Raji (cell line): Measurements from ENCODE around the gene CCDC183.

Experiments used
- POLR2A ChIP-seq: IDR thresholded peaks from 2 replicates; pipeline ENCODE4 v1.6.1; 2011; ENCODE audit warnings: low read depth, low read length, control low read depth; ENCODE audit not compliant: insufficient read depth

The CCDC183 gene

GRCh38 chr9:136840140-136840876 is 44.2 kb downstream of the CCDC183 start:
- no peak for TF ChIP-seq POLR2A

- 0 out of 2 replicates have a peak, but pooled peaks have one; percentile 25 for TF ChIP-seq POLR2A
Measured at GRCh38 chr9:136840877-136841645, 44.9 kb downstream of the CCDC183 start.

- peak; percentile 22; the same call in 1 of the 2 replicates for TF ChIP-seq POLR2A
Measured at GRCh38 chr9:136842380-136842948, 46.3 kb downstream of the CCDC183 start, which contains the start of gene AJM1. TSS of gene AJM1 (plus strand) at chr9:136842478. CDS start at chr9:136844415, 1,937 bp downstream.

GRCh38 chr9:136844761-136845464 is 48.8 kb downstream of the CCDC183 start:
- TF ChIP-seq POLR2A: no peak

- TF ChIP-seq POLR2A: no peak; the same call in 1 of the 2 replicates
Measured at GRCh38 chr9:136845465-136846260, 49.5 kb downstream of the CCDC183 start.

GRCh38 chr9:136846376-136847087 is 50.4 kb downstream of the CCDC183 start:
- no peak for TF ChIP-seq POLR2A

GRCh38 chr9:136847088-136847825 is 51.1 kb downstream of the CCDC183 start:
- TF ChIP-seq POLR2A: no peak

- TF ChIP-seq POLR2A: peak; percentile 98
Measured at GRCh38 chr9:136847826-136848392, 51.8 kb downstream of the CCDC183 start.

GRCh38 chr9:136848393-136849037 is 52.4 kb downstream of the CCDC183 start:
- no peak for TF ChIP-seq POLR2A

GRCh38 chr9:136849038-136849959 is 53.2 kb downstream of the CCDC183 start, which contains the start of gene PHPT1:
TSS of gene PHPT1 (plus strand) at chr9:136849409. CDS start at chr9:136849431, 22 bp downstream.
- peak; percentile 97 for TF ChIP-seq POLR2A
